AG10803 (cell line): ENCODE data around the gene UBE2U.
A peak's percentile ranks its signal among the peaks of the same experiment; 100 is the strongest.

ENCODE experiments used
- DNase-seq: peaks from one replicate; pipeline ENCODE4 v3.0.0; 2010; ENCODE audit warnings: low read depth
- H3K4me3 ChIP-seq: 2 replicates; pipeline ENCODE4 v1.5.1; 2011; ENCODE audit warnings: mild to moderate bottlenecking, low read length, control low read depth
- CTCF ChIP-seq: conservative IDR thresholded peaks from 2 replicates; pipeline ENCODE4 v1.5.1; 2011; ENCODE audit warnings: mild to moderate bottlenecking, low read length, control low read depth, inconsistent platforms

UBE2U gene

DNA sequence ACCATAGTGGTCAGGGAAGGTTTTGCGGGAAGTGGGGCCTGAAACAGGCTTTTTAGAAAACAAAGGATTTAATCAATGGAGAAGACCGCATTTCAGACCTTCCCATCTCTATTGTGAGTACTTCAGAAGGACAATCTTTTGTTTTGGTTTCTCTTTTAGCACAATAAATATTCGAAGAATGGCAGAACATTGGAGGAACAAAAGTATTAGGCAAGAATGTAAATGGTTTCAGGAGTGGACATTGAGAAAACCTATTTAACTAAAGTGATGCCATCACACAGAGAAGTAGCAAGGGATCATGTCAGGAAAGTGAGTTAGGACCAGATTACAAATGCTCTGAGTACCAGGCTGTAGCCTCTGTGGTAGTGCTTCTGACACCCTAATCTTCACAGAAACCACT, 26.8 kb upstream of the UBE2U start:
- DNase-seq = no peak
- H3K4me3 ChIP-seq = no peak overlapping the region
- no peak for TF ChIP-seq CTCF

GRCh38 chr1:64179588-64179987, 23.8 kb upstream of the UBE2U start:
- TF ChIP-seq CTCF = no peak
- DNase-seq = no peak
- H3K4me3 ChIP-seq = no peak overlapping the region

GRCh38 chr1:64182207-64182606, 21.2 kb upstream of the UBE2U start:
- no peak overlapping the region for H3K4me3 ChIP-seq
- TF ChIP-seq CTCF = no peak
- DNase-seq = no peak

DNA sequence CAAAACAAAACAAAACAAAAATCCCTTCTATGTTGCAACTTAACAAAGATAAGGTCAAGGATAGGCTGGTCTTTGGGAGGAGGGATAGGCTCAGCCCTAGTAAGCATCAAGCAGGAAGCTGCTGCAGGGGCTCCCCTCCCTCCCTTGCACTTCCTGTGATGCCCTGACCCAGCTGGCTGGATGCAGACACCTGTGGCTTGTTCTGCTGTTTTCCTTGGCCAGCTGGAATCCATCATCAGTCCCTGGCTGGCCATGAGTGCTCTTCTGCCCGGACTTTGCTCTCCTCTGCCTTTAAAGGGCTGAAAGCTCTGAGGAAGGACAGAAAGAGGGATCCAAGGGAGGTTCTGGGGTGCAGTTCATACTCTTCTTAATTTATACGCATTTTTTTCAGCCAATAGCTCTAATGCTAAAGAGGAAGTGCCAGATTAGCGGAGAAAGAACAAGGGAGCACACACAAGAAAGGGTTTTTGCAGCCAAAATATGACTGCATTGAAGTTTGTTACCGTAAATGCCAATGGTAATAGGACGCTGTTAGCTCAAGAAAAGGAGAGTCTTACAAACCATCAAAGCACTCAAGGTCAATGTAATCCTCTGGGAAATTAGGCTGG, 19.9 kb upstream of the UBE2U start:
- peak; percentile 30 for DNase-seq
- TF ChIP-seq CTCF = no peak
- no peak overlapping the region for H3K4me3 ChIP-seq

- DNase-seq = peak; percentile 78
- no peak overlapping the region for H3K4me3 ChIP-seq
- no peak for TF ChIP-seq CTCF
These were observed 19.4 kb upstream of the UBE2U start for GRCh38 chr1:64184003-64184440.

- no peak for TF ChIP-seq CTCF
- no peak overlapping the region for H3K4me3 ChIP-seq
- DNase-seq = no peak
These were observed 17.1 kb upstream of the UBE2U start for GRCh38 chr1:64186138-64186897.

GRCh38 chr1:64186898-64187280, 16.5 kb upstream of the UBE2U start:
- DNase-seq = no peak
- TF ChIP-seq CTCF = no peak
- no peak overlapping the region for H3K4me3 ChIP-seq
